A673 (cell line): ENCODE data around the gene FBXW5.

Experiments
- EZH2 ChIP-seq: fragments of 200-600 bp; sonication (generic); IDR thresholded peaks from 2 replicates; pipeline ENCODE4 v1.6.1; 2017; ENCODE audit warnings: borderline replicate concordance, low read depth, mild to moderate bottlenecking, mixed read lengths, antibody characterized with exemption, low read length; ENCODE audit not compliant: poor library complexity, severe bottlenecking
- TF ChIP-seq, protein P1 (sequence below): fragments of 300-800, 200-600 bp; sonication (generic); conservative IDR thresholded peaks from 2 replicates; pipeline ENCODE4 v1.5.1; 2017; ENCODE audit warnings: low read depth, mild to moderate bottlenecking, antibody characterized with exemption, low read length, moderate library complexity, mixed read lengths

DNA sequence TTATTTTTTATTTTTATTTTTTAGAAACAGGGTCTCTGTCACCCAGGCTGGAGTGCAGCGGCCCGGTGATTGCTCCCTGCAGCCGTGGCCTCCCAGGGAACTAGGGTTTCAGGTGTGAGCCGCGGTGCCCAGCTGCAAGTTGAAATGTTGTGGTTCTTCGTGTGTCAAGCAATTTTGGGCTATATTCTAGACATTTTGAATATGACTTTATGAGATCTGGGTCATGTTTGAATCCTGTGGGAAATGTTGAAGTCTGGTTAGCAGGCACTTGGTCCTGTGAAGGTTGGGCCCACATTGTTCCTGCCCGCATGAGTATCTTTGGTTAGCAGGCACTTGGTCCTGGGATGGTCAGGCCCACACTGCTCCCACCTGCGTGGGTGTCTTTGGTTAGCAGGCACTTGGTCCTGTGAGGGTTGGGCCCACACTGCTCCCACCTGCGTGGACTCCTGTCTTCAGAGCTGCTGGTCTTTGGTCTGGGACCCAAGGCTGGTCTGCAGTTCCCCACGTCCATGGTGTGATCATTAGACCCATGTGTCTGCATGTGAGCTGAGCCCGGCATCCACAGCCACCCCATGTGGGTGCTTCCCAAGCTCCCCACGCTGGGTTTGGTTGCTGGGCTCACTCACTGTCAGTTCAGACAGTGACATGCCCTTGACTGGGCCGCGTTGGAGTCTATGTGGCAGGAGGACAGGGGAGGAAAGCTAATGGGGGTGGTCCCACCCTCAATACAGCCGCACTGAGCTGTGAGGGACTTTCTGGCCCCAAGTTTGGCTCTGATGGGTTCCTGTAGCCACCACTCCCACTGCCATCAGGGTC is 7.1 kb downstream of the FBXW5 start:
- TF ChIP-seq, protein P1, sequence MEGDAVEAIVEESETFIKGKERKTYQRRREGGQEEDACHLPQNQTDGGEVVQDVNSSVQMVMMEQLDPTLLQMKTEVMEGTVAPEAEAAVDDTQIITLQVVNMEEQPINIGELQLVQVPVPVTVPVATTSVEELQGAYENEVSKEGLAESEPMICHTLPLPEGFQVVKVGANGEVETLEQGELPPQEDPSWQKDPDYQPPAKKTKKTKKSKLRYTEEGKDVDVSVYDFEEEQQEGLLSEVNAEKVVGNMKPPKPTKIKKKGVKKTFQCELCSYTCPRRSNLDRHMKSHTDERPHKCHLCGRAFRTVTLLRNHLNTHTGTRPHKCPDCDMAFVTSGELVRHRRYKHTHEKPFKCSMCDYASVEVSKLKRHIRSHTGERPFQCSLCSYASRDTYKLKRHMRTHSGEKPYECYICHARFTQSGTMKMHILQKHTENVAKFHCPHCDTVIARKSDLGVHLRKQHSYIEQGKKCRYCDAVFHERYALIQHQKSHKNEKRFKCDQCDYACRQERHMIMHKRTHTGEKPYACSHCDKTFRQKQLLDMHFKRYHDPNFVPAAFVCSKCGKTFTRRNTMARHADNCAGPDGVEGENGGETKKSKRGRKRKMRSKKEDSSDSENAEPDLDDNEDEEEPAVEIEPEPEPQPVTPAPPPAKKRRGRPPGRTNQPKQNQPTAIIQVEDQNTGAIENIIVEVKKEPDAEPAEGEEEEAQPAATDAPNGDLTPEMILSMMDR: no peak
- no peak for TF ChIP-seq EZH2
